A549 (cell line): Measurements from ENCODE around the gene CCDC74A.

Source experiments
- CTCF ChIP-seq: fragments of >200 bp; sonication (Bioruptor Twin); formaldehyde crosslinking; IDR thresholded peaks from 3 replicates; pipeline ENCODE4 v1.5.1; 2016
- POLR2A ChIP-seq: IDR thresholded peaks from 2 replicates; pipeline ENCODE4 v1.6.1; 2012; ENCODE audit warnings: mild to moderate bottlenecking, low read length
- SMC3 ChIP-seq: fragments of >200 bp; sonication (Bioruptor Twin); formaldehyde crosslinking; IDR thresholded peaks from 3 replicates; pipeline ENCODE4 v1.6.1; 2018; ENCODE audit warnings: inconsistent platforms
- TF ChIP-seq, protein P1 (sequence below): IDR thresholded peaks from 2 replicates; pipeline ENCODE4 v1.6.1; 2012

- TF ChIP-seq, protein P1, sequence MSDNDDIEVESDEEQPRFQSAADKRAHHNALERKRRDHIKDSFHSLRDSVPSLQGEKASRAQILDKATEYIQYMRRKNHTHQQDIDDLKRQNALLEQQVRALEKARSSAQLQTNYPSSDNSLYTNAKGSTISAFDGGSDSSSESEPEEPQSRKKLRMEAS, result no peak
- TF ChIP-seq SMC3 (no peak), CTCF (no peak), POLR2A (no peak)
These were observed 8.2 kb upstream of the CCDC74A start for GRCh38 chr2:131519466-131519865.
